Measurements from ENCODE around the gene PTTG2. TPM values are rescaled to one million over a fixed set of nuclear protein-coding genes. Genes with fewer than 3 reads are reported as not detected.

Gene PTTG2
- total RNA-seq, 1 donor from 2014 or later, result not detected

DNA sequence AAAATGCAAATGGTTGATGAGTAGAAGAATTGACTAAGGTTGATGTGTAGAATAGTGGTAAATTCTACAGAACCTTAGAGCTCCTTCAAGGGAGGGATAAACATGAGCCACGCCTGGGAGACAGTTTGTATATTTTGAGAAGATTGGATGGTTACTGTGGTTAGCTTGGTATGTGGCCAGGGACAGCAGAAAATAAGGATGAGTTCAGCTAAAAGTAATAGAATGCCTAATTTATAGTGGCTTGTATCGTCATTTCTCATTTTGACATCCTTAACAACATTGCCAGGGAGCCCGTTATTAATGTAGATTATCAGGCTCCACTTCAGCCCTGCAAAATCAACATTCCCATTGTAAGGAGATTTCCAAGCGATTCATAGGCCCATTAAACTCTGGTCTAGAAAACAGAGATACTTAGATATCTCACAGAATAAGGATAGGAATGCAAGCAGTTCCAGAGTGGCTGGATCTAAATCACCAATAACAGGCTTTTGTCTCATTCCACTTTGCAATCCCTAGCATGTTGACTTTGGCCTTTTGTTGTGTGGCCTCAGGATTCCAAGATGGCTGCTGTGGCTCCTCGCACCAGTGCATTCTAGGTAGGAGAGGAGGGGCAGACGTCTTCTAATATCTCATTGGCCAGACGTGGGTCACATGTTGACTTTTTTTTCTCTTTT, 6.4 kb upstream of the PTTG2 start:
- no peak for DNase-seq (ENCODE audit: low read depth)
- TF ChIP-seq, protein P1, sequence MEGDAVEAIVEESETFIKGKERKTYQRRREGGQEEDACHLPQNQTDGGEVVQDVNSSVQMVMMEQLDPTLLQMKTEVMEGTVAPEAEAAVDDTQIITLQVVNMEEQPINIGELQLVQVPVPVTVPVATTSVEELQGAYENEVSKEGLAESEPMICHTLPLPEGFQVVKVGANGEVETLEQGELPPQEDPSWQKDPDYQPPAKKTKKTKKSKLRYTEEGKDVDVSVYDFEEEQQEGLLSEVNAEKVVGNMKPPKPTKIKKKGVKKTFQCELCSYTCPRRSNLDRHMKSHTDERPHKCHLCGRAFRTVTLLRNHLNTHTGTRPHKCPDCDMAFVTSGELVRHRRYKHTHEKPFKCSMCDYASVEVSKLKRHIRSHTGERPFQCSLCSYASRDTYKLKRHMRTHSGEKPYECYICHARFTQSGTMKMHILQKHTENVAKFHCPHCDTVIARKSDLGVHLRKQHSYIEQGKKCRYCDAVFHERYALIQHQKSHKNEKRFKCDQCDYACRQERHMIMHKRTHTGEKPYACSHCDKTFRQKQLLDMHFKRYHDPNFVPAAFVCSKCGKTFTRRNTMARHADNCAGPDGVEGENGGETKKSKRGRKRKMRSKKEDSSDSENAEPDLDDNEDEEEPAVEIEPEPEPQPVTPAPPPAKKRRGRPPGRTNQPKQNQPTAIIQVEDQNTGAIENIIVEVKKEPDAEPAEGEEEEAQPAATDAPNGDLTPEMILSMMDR (conservative IDR thresholded peaks at IDR 0.05; ENCODE audit: low read depth, low read length), result no peak
- no peak overlapping the region for H3K4me3 ChIP-seq (ENCODE audit: low read depth, low read length)

DNA sequence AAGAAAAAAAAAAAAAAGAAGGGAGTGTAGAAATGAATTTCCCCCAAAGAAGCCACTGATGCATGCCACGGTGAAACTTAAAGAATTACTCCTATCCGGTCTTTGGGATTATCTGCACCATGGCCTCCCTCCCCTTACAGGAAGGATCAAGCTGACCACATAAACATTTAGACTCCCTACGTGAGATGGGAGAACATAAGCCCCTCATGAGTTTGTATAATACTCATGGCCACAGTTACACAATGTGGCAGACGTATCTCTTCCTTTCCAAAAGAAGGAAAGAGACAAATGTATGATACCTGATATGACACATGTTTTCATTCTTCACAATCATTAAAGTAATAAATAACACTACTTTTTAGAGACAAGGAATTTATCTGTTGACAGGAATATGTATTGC, 3.3 kb upstream of the PTTG2 start:
- no peak overlapping the region for H3K4me3 ChIP-seq (ENCODE audit: low read depth, low read length)
- no peak for DNase-seq (ENCODE audit: low read depth)
- TF ChIP-seq, protein P1 (conservative IDR thresholded peaks at IDR 0.05; ENCODE audit: low read depth, low read length), result no peak

DNA sequence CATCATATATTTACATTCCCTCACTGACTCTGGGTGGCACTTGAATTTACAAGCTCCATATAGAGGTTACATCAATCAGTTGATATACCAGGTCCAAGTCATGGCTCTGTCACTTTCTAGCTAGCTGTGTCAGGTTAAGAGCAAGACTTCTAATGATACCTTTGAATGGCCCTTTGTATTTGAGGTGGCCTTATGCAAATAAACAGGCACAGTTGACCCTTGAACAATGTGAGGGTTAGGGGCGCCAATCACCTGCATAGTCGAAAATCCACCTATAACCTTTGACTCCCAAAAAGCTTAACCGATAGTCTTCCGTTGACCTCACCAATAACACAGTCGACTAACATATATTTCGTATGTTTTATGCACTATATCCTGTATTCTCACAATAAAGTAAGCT, 1.3 kb upstream of the PTTG2 start:
- no peak overlapping the region for H3K4me3 ChIP-seq (ENCODE audit: low read depth, low read length)
- no peak for DNase-seq (ENCODE audit: low read depth)
- TF ChIP-seq, protein P1 (conservative IDR thresholded peaks at IDR 0.05; ENCODE audit: low read depth, low read length), result no peak

DNA sequence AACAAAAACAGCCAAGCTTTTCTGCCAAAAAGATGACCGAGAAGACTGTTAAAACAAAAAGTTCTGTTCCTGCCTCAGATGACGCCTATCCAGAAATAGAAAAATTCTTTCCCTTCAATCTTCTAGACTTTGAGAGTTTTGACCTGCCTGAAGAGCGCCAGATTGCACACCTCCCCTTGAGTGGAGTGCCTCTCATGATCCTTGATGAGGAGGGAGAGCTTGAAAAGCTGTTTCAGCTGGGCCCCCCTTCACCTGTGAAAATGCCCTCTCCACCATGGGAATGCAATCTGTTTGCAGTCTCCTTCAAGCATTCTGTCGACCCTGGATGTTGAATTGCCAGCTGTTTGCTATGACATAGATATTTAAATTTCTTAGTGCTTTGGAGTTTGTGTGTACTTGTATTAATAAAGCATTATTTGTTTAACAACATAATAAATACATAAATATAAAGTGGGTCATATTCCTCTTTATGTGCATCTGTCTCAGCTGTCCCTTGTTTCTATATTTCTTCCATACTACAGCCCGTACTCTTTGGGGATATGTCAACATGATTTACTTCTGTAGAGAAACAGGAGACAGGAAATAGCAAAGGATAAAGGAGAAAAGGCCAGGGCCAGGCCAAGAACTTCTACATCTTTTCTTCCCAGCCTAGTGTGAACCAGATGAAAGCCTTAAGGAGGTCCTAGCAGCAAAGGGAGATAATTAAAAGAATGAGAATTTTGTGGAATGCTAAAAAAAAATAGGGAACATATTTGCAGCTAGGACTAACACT, 667 bp downstream of the PTTG2 start:
- no peak overlapping the region for H3K4me3 ChIP-seq (ENCODE audit: low read depth, low read length)
- no peak for DNase-seq (ENCODE audit: low read depth)
- TF ChIP-seq, protein P1 (conservative IDR thresholded peaks at IDR 0.05; ENCODE audit: low read depth, low read length), result no peak

DNA sequence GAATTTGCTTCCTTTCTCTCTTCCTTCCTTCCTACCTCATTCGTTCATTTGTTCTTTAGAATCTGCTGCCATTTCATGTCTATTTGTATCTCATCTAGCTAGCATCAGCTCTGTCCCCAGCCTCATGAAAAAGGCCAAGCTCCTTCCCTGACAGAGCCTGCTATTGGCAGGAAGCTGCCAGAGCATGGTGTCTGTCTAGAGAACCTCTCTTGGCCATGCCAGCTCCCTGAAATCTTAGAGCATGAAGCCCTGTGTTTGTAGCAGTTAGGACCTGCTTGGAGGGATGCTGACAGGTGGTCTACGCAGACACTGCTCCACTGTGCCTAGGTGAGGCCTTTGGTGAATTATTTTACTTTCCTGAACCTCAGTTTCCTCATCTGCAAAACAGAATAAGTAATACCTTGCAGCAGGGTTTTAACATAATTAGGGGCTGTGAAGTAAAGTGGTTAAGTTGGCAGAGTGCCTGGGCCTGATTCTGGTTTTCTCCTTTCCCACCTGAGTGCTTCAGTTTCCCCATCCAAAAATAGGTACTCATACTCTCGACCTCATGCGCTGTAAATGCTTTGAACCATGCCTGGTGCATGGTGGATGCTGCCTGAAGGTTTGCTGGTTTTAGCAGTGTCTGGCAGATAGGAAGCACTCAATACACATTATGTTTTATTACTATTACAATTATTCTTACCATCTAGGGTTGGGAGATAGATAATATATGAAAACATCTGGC, 4.7 kb downstream of the PTTG2 start:
- no peak for DNase-seq (ENCODE audit: low read depth)
- no peak overlapping the region for H3K4me3 ChIP-seq (ENCODE audit: low read depth, low read length)
- TF ChIP-seq, protein P1 (conservative IDR thresholded peaks at IDR 0.05; ENCODE audit: low read depth, low read length), result no peak

DNA sequence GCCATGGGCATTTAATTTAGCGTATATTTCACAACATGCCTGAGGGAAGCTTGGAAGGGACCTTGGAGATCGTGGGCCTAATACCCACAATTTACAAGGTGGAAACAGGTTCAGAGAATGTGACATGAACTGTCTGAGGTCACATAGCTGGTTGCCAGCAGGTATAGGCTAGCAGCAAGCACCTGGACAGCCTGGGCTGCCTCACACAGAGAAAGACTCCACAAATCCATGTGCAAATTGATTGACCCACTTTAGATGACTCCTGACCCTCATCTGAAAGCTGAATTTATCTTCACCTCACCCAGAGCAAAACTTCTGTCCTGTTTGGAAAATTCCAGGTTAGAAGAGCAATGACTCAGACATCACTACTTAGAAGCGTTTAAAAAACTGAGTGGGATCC, 5.8 kb downstream of the PTTG2 start:
- H3K4me3 ChIP-seq (ENCODE audit: low read depth, low read length), result no peak overlapping the region
- TF ChIP-seq, protein P1 (conservative IDR thresholded peaks at IDR 0.05; ENCODE audit: low read depth, low read length), result no peak
- no peak for DNase-seq (ENCODE audit: low read depth)

Data from epithelial cell of proximal tubule (primary cell).